ENCODE data around the gene NRG2. TPM values are rescaled to one million over a fixed set of nuclear protein-coding genes. Genes with fewer than 3 reads are reported as not detected.
A peak's percentile ranks its signal among the peaks of the same experiment; 100 is the strongest.

Gene NRG2
- total RNA-seq, 1 donor from 2014 or later, result 14.5 TPM

GRCh38 chr5:139904566-139904815 is 138.6 kb downstream of the NRG2 start:
- no peak for DNase-seq (ENCODE audit: low spot score)

- no peak for DNase-seq (ENCODE audit: low spot score)
Observed at GRCh38 chr5:139903795-139904565, 139.1 kb downstream of the NRG2 start.

- no peak for DNase-seq (ENCODE audit: low spot score)
Observed at GRCh38 chr5:139903450-139903794, 139.7 kb downstream of the NRG2 start.

- no peak for DNase-seq (ENCODE audit: low spot score)
Observed at GRCh38 chr5:139901986-139902385, 141.1 kb downstream of the NRG2 start.

GRCh38 chr5:139901251-139901575 is 141.9 kb downstream of the NRG2 start:
- DNase-seq (ENCODE audit: low spot score), result no peak

- DNase-seq (ENCODE audit: low spot score), result no peak
Observed at GRCh38 chr5:139900546-139901250, 142.4 kb downstream of the NRG2 start.

GRCh38 chr5:139898981-139899380 is 144.1 kb downstream of the NRG2 start:
- DNase-seq (ENCODE audit: low spot score), result no peak

- DNase-seq (ENCODE audit: low spot score), result no peak
Observed at GRCh38 chr5:139897982-139898381, 145.1 kb downstream of the NRG2 start.

- DNase-seq (ENCODE audit: low spot score), result no peak
Observed at GRCh38 chr5:139897342-139897741, 145.8 kb downstream of the NRG2 start.

- no peak for DNase-seq (ENCODE audit: low spot score)
Observed at GRCh38 chr5:139896718-139897117, 146.4 kb downstream of the NRG2 start.

- peak; percentile 22 for DNase-seq (ENCODE audit: low spot score)
Observed at GRCh38 chr5:139895647-139896046, 147.5 kb downstream of the NRG2 start.

GRCh38 chr5:139895046-139895445 is 148.1 kb downstream of the NRG2 start:
- no peak for DNase-seq (ENCODE audit: low spot score)

- DNase-seq (ENCODE audit: low spot score), result no peak
Observed at GRCh38 chr5:139893873-139894272, 149.2 kb downstream of the NRG2 start.

GRCh38 chr5:139889410-139889809 is 153.7 kb downstream of the NRG2 start:
- no peak for DNase-seq (ENCODE audit: low spot score)

- no peak for DNase-seq (ENCODE audit: low spot score)
Observed at GRCh38 chr5:139888370-139888769, 154.7 kb downstream of the NRG2 start.

- no peak for DNase-seq (ENCODE audit: low spot score)
Observed at GRCh38 chr5:139886213-139886612, 156.9 kb downstream of the NRG2 start.

GRCh38 chr5:139885857-139886208 is 157.3 kb downstream of the NRG2 start:
- no peak for DNase-seq (ENCODE audit: low spot score)

- no peak for DNase-seq (ENCODE audit: low spot score)
Observed at GRCh38 chr5:139885172-139885856, 157.8 kb downstream of the NRG2 start.

GRCh38 chr5:139884734-139885133 is 158.4 kb downstream of the NRG2 start:
- no peak for DNase-seq (ENCODE audit: low spot score)

GRCh38 chr5:139884144-139884543 is 159.0 kb downstream of the NRG2 start:
- DNase-seq (ENCODE audit: low spot score), result no peak

- DNase-seq (ENCODE audit: low spot score), result no peak
Observed at GRCh38 chr5:139882961-139883539, 160.0 kb downstream of the NRG2 start.

- no peak for DNase-seq (ENCODE audit: low spot score)
Observed at GRCh38 chr5:139882316-139882715, 160.8 kb downstream of the NRG2 start.

- no peak for DNase-seq (ENCODE audit: low spot score)
Observed at GRCh38 chr5:139881143-139881733, 161.9 kb downstream of the NRG2 start.

All from mucosa of gallbladder (tissue), 1 donor.